ENCODE measurements around the gene PKD2L1.
A peak's percentile ranks its signal among the peaks of the same experiment; 100 is the strongest.

PKD2L1 gene

GRCh38 chr10:100355086-100355485, 25.1 kb upstream of the PKD2L1 start:
- no peak for DNase-seq

DNA sequence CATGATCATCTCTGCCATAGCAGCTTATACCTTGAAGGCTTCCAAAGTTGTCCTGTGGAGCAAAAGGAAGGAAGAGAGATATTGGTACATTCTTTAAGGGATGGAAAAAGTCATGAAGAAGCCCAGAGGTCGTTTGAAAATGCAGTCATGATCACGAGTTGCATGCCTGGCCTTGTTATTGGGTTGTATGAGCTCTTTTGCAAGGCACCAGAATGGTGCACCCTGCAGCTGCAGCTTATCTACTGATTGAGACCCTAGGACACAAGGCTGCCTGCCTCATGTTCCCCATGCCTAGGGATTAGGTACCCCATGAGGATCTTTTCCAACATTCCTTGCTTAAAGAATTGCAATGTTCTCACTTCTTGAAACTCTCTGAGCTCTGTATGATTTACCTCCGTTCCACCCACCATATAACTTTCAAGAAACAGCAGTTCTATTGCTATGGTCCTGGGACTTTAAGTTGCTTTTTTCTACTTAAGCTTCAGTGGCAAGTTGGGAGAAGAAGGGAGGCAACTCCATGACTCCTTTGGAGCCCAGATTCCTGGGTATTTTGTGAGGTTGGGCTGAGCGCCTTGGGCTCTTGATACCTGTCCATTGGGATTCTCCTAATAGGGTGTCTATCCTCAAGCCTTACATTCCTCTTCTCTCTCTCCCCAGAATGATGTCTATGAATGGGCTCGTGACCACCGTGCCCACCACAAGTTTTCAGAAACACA, 23.9 kb upstream of the PKD2L1 start:
- DNase-seq, result no peak

- no peak for DNase-seq
Measured at GRCh38 chr10:100350914-100351485, 21.0 kb upstream of the PKD2L1 start.

- DNase-seq, result no peak
Measured at GRCh38 chr10:100349672-100350071, 19.6 kb upstream of the PKD2L1 start.

GRCh38 chr10:100349087-100349486, 19.1 kb upstream of the PKD2L1 start:
- no peak for DNase-seq

DNA sequence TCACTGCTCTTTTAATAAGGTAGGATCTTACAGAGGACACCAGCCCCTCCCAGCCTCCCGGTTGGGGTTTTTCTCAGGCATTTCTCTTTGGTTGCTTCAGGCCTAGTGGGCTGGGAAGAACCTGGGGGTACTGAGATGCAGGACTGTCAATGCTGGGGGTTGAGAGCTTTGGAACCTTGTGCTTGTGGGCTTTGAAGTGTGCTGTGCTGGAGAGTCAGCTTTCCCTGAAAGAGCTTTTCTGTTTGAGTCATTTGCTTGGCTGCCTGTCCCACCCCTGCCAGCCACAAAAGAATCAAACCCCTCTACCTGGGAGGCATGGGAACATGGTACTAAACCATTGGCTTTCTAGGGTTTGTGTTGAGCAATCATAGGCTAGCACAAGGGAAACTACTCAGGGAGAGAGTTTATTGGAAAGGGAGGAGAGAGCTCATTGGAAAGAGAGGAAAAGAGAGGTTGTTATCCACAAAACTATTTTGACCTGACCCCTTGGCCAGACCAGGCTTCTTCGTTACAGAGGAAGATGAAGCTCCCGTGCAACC, 18.4 kb upstream of the PKD2L1 start:
- DNase-seq, result no peak

DNA sequence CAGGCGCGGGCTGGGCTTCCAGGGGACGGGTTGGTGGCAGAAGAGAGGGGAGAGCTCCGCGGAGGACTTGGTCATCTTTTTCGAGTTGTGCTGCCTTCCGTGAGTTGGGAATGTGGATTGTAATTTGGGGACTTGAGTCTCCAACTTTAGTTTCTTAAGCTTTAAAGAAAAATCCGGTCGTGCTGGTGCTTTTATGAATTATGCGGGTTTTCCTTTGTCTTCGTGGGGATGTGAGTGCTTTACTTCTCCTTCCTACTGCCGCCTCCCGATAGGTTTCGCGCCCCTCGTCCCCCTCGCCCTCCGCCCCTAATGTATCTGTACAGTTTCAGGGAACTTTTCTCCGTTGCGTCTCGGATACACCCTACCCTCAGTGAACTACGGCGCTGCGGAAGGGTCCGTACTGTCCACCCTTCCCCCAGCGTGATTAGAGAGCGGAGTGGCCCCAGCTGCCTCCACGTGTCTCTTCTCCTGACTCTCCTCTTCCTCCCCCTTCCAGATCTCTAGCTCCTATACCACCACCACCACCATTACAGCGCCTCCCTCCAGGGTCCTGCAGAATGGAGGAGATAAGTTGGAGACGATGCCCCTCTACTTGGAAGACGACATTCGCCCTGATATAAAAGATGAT, 17.7 kb upstream of the PKD2L1 start:
- no peak for DNase-seq

GRCh38 chr10:100346765-100347567, 16.9 kb upstream of the PKD2L1 start, which contains the start of gene SCD:
SCD (plus strand) TSS chr10:100347233; CDS start chr10:100347505, 272 bp downstream.
- DNase-seq, result peak; percentile 89

DNA sequence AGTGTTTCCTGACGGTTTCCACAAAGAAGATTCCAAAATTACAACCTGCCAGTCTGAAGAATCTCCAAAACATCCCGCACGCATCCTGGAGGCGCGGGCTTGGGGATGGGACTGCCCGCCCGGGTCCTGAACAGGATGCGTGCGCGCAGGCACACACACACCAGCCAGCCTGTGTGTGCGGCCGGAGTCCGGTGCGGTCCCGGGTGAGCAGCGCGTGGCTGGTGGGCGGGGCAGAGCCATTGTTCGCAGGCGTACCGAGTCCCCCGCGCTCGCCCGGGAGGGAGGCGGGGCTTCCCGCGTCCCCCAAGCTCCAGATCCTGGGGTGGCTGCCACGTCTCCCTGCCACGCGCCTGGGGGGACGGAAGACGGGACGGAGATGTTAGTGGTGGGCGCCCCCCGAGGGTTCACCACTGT, 16.3 kb upstream of the PKD2L1 start:
- peak; percentile 89 for DNase-seq

- DNase-seq, result no peak
Measured at GRCh38 chr10:100345570-100346330, 15.7 kb upstream of the PKD2L1 start.

DNA sequence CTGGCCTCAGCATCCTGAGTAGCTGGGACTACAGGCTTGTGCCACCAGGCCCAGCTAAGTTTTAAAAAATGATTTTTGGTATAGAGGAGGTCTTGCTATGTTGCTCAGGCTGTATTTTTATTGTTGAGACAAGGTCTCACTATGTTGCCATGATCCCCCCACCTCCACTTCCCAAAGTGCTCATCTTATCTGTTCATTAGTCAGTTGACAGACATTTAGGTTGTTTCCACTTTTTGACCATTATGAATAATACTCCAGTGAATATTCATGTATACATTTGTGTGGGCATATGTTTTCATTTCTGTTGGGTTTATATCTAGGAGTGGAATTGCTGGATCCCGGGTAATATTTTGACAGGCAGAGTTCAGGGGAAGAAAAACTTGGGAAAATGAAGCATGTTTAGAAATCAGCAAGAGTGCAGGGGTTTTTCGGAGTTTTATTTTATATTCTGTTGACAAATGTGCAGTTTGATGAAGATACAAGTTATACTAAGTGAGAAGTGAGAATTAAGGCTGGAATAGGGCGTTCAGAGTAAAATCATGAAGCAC, 14.3 kb upstream of the PKD2L1 start:
- no peak for DNase-seq

GRCh38 chr10:100342627-100342972, 12.6 kb upstream of the PKD2L1 start:
- DNase-seq, result no peak

DNA sequence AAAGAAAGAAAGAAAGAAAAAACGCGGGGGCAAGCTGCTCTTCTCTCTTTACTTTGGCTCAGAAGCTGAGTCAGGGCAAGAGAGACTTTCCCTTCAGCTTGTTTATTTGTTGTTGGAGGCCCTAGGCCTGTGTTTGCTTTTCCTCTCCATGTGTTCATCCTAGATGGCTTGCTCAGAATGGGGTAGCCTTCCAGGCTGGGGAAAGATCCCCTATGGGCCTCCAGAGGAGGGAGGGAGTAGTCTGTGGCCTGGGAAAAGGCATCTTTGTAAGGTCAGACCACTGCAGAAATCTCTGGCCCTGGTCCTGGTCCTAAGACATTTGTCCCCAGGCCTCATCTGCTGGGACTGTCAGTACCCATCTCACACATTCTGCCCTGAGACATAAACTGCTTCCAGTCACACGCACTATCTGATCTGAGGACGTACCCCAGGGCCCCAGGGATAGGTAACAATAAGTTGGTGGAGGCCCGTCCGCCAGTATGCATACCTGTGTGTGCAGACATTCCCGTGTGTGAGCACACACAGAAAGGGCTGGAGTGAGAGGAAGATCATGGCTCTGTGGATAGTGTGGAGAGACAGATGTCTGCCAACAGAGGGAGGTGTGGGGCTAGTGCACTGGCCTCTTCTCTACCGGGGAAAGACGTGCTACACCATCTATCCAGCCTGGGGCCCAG, 12.1 kb upstream of the PKD2L1 start:
- peak; percentile 65 for DNase-seq

- DNase-seq, result no peak
Measured at GRCh38 chr10:100340948-100341847, 11.2 kb upstream of the PKD2L1 start.

- no peak for DNase-seq
Measured at GRCh38 chr10:100339236-100339635, 9.2 kb upstream of the PKD2L1 start.

DNA sequence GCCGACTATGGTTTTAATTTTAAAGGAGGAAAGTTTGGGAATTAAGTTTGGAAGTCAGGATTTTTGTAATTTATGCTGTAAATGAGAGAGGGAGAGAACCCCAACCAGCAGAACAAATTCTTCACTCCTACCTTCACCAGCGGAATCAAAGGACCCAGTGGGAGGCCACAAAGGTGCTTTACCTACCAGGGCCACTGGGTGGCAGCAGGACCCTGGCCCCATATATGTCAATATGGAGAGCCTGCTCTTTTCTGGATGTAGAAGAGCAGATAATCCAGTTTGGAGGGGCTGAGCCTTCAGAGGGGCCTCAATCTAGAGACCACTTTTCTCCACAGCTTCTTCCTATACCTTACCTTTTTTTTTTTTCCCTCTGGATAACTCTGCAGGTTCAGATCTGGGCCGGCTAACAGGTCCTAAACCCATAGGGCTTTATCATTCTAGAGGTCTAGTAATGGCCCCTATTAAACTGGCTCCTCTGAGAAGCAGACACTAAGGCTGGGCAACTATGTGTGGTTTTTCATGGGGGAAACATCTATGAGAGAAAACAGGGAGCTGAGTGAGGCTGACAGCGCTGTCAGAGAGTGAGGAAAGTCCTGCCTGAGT, 8.5 kb upstream of the PKD2L1 start:
- peak; percentile 87 for DNase-seq

DNA sequence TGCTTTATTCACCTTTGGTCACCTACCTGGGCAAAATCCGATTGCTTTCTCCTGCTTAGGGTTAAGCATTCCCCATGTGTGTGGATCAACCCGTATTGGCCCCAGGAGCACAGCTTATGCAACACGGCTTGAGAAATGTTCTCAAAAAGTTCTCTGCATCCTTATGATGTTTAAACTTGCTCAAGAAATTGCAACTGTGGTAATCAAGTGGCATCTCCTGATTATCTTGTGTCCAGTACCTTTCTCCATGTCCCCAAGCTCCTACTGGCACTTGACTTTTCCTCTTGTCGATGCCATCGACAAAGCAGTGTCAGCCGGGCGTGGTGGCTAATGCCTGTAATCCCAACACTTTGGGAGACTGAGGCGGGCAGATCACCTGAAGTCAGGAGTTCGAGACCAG, 4.7 kb upstream of the PKD2L1 start:
- no peak for DNase-seq

DNA sequence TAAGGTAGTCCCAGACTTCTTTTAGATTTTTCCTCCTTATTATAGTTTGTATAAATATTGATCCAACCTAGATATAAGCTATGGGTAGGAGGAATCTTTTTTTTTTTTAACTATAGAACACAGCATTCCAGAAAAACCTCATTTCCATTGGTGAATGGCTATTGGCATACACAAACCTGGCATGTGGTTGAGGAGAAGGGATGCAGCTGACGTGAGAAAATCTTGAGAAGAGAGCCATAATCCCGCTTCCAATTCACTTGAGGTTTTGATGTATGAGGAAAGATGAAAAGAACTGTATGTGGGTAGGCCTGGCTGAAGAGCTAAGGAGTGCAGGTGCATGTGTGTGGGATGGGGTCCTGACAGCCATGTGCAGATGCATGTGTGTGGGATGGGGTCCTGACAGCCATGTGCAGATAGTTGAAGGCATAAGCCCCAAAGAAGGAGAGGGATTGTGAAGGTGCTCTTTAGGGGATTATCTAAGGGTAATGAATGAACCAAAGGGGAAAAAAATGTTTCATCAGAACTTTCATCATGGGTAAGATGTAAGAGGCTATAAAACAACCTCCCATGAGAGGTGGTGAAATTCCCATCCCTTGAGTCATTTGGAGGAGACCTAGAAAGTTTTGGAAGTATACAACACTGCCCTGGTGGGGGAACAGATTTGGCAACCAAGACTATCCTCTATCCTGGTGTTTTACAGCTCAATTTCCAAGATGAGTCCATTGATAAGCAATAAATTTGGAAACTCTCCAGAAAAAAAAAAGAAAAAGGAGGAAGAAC, 3.8 kb upstream of the PKD2L1 start:
- no peak for DNase-seq

GRCh38 chr10:100333106-100333505, 3.1 kb upstream of the PKD2L1 start:
- no peak for DNase-seq
